Measurements from ENCODE around the gene FAIM2. TPM values are rescaled to one million over a fixed set of nuclear protein-coding genes. Genes with fewer than 3 reads are reported as not detected.

FAIM2 gene
- total RNA-seq, 2 donors from 2014 or later = 1.0 to 4.9 TPM

DNA sequence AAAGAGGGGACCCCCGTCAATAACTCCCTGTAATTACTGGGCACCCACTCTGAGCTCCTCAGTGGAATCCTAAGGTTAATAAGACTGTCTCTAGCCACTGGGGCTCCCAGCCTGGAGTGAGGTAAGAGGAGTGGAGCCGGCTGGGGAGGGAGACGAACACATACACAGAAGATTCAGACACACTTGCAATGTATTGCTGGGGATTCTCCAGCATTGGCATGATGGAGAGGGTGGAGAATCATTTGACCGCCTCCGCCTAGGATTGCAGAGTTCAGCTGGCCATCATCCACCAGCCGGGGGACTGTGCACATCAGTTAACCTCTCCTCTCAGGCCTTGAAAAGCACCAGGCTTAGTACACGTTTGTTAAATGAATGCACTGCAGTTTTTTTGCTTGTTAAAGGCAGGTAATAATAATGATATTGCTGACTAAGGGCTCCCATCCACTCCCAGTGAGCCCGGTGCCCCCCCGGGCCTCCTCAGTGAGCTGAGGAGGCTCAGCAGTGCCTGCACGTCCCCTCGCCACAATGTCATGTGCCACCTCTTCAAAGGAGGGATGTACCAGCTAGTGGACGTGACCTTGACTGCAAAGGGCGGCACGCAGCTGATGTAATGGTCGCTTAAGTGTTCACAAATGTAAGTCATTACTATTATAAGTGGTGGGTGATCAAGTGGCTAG, 20.3 kb upstream of the FAIM2 start:
- TF ChIP-seq POLR2A (IDR thresholded peaks at IDR 0.05) = no peak
- TF ChIP-seq, protein P1, sequence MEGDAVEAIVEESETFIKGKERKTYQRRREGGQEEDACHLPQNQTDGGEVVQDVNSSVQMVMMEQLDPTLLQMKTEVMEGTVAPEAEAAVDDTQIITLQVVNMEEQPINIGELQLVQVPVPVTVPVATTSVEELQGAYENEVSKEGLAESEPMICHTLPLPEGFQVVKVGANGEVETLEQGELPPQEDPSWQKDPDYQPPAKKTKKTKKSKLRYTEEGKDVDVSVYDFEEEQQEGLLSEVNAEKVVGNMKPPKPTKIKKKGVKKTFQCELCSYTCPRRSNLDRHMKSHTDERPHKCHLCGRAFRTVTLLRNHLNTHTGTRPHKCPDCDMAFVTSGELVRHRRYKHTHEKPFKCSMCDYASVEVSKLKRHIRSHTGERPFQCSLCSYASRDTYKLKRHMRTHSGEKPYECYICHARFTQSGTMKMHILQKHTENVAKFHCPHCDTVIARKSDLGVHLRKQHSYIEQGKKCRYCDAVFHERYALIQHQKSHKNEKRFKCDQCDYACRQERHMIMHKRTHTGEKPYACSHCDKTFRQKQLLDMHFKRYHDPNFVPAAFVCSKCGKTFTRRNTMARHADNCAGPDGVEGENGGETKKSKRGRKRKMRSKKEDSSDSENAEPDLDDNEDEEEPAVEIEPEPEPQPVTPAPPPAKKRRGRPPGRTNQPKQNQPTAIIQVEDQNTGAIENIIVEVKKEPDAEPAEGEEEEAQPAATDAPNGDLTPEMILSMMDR (IDR thresholded peaks at IDR 0.05) = no peak
- H3K36me3 ChIP-seq (replicated peaks in 1 of 2; ENCODE audit: insufficient read depth in 1 of 2, low read depth in 2 of 2) = no peaks in the 10 kb centered on the region
- H3K4me3 ChIP-seq = no peak overlapping the region
- intact Hi-C loops (cut with DNase I) = no loop called here
- WGBS, 2 donors = 77 to 88% methylated on average over 13 to 15 of the region's 15 CpGs
- peaks cover 10% of the 10 kb centered on the region for H3K4me1 ChIP-seq
- H3K9me3 ChIP-seq = no peaks in the 10 kb centered on the region
- ATAC-seq (no peak), DNase-seq (no peak)
- H3K27me3 ChIP-seq = no peaks in the 10 kb centered on the region
- no peak overlapping the region for H3K27ac ChIP-seq

- WGBS, 2 donors = 68 to 72% methylated on average over 7 of the region's 7 CpGs
- H3K27ac ChIP-seq = no peak overlapping the region
- no peaks in the 10 kb centered on the region for H3K27me3 ChIP-seq
- H3K36me3 ChIP-seq (replicated peaks in 1 of 2; ENCODE audit: insufficient read depth in 1 of 2, low read depth in 2 of 2) = no peaks in the 10 kb centered on the region
- TF ChIP-seq POLR2A (IDR thresholded peaks at IDR 0.05) = no peak
- TF ChIP-seq, protein P1 (IDR thresholded peaks at IDR 0.05) = no peak
- H3K9me3 ChIP-seq = no peaks in the 10 kb centered on the region
- no peak for ATAC-seq
- H3K4me3 ChIP-seq = no peak overlapping the region
- peaks cover 10% of the 10 kb centered on the region for H3K4me1 ChIP-seq
- intact Hi-C loops (cut with DNase I) = no loop called here
- DNase-seq = no peak
Observed at GRCh38 chr12:49923035-49923644, 19.4 kb upstream of the FAIM2 start.

- DNase-seq (peak in 2 of 4 donors; percentile 25 to 27), ATAC-seq (peak; percentile 31)
- intact Hi-C loops (cut with DNase I) = no loop called here
- Histone ChIP-seq H3K9me3 (no peaks in the 10 kb centered on the region), H3K4me1 (peaks cover 10% of the 10 kb centered on the region), H3K27ac (no peak overlapping the region), H3K4me3 (no peak overlapping the region), H3K36me3 (replicated peaks in 1 of 2; ENCODE audit: insufficient read depth in 1 of 2, low read depth in 2 of 2) (no peaks in the 10 kb centered on the region), H3K27me3 (no peaks in the 10 kb centered on the region)
- WGBS, 2 donors = 48 to 62% methylated on average over 10 to 12 of the region's 12 CpGs
- no peak for TF ChIP-seq POLR2A (IDR thresholded peaks at IDR 0.05)
- TF ChIP-seq, protein P1 (IDR thresholded peaks at IDR 0.05) = no peak
Observed at GRCh38 chr12:49922349-49923034, 18.8 kb upstream of the FAIM2 start.

GRCh38 chr12:49921936-49922335, 18.2 kb upstream of the FAIM2 start:
- no peaks in the 10 kb centered on the region for H3K27me3 ChIP-seq

More at GRCh38 chr12:49921936-49922335, 18.2 kb upstream of the FAIM2 start:
- no peaks in the 10 kb centered on the region for H3K9me3 ChIP-seq
- DNase-seq = peak in 1 of 4 donors; percentile 11
- peaks cover 10% of the 10 kb centered on the region for H3K4me1 ChIP-seq
- ATAC-seq = no peak
- H3K4me3 ChIP-seq = no peak overlapping the region
- TF ChIP-seq, protein P1 (IDR thresholded peaks at IDR 0.05) = no peak
- no peak for TF ChIP-seq POLR2A (IDR thresholded peaks at IDR 0.05)
- H3K27ac ChIP-seq = no peak overlapping the region
- H3K36me3 ChIP-seq (replicated peaks in 1 of 2; ENCODE audit: insufficient read depth in 1 of 2, low read depth in 2 of 2) = no peaks in the 10 kb centered on the region
- intact Hi-C loops (cut with DNase I) = no loop called here
- 69 to 77% methylated on average over 6 of the region's 6 CpGs for WGBS, 2 donors
